ENCODE results near the gene RTKN2. TPM values are rescaled to one million over a fixed set of nuclear protein-coding genes. Genes with fewer than 3 reads are reported as not detected.

Gene RTKN2
- total RNA-seq, 1 donor from 2014 or later: 13.2 TPM

DNA sequence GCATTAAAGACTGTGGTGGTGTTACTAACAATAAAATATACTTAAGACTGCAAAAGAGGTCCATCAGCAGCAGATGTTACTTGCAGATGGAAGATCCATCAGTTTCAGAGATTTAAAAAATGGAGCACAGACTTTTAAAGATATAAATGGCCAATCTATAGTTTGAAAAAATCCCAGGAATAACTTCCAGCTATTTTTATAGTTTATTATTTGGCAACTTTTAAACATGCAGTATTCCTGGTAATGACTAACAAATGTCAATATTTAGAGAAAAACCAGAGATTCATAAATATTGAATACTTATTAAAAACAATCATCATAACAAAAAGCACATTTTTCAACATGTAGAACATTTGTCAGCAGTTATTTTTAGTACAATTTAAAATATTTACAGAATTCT lies 30.7 kb downstream of the RTKN2 start:
- Mint-ChIP-seq H3K9me3 (ENCODE audit: low read depth) (no peaks in the 10 kb centered on the region), H3K36me3 (ENCODE audit: insufficient read depth) (no peaks in the 10 kb centered on the region), H3K4me3 (ENCODE audit: low read depth) (no peak overlapping the region), H3K27ac (no peak overlapping the region), H3K27me3 (no peaks in the 10 kb centered on the region), H3K4me1 (ENCODE audit: low read depth) (peaks cover 2% of the 10 kb centered on the region)
- TF ChIP-seq, protein P1, sequence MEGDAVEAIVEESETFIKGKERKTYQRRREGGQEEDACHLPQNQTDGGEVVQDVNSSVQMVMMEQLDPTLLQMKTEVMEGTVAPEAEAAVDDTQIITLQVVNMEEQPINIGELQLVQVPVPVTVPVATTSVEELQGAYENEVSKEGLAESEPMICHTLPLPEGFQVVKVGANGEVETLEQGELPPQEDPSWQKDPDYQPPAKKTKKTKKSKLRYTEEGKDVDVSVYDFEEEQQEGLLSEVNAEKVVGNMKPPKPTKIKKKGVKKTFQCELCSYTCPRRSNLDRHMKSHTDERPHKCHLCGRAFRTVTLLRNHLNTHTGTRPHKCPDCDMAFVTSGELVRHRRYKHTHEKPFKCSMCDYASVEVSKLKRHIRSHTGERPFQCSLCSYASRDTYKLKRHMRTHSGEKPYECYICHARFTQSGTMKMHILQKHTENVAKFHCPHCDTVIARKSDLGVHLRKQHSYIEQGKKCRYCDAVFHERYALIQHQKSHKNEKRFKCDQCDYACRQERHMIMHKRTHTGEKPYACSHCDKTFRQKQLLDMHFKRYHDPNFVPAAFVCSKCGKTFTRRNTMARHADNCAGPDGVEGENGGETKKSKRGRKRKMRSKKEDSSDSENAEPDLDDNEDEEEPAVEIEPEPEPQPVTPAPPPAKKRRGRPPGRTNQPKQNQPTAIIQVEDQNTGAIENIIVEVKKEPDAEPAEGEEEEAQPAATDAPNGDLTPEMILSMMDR (IDR thresholded peaks at IDR 0.05; ENCODE audit: unreplicated experiment): no peak
- no peak for DNase-seq (ENCODE audit: low spot score, unreplicated experiment)

DNA sequence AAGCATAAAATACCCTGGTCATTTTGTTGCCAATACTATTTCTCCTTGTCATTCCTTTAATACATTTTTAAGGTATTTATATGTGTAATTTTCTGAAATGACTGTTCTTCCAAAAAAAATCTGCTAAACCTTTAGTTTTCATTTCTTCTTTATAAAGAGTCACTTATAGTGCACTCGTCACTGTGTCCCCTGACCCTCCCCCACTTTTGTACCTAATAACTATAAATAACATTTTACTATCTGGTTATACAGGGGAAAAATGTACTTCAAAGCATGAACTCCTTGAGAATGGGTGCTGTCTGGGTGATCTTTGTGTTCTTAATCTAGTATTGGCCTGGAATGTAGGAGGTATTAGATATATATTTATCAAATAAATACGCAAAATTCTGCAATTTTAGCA lies 31.1 kb downstream of the RTKN2 start:
- Mint-ChIP-seq H3K27me3 (no peaks in the 10 kb centered on the region), H3K4me1 (ENCODE audit: low read depth) (peaks cover 2% of the 10 kb centered on the region), H3K36me3 (ENCODE audit: insufficient read depth) (no peaks in the 10 kb centered on the region), H3K9me3 (ENCODE audit: low read depth) (no peaks in the 10 kb centered on the region), H3K27ac (no peak overlapping the region), H3K4me3 (ENCODE audit: low read depth) (no peak overlapping the region)
- no peak for DNase-seq (ENCODE audit: low spot score, unreplicated experiment)
- TF ChIP-seq, protein P1 (IDR thresholded peaks at IDR 0.05; ENCODE audit: unreplicated experiment): no peak

DNA sequence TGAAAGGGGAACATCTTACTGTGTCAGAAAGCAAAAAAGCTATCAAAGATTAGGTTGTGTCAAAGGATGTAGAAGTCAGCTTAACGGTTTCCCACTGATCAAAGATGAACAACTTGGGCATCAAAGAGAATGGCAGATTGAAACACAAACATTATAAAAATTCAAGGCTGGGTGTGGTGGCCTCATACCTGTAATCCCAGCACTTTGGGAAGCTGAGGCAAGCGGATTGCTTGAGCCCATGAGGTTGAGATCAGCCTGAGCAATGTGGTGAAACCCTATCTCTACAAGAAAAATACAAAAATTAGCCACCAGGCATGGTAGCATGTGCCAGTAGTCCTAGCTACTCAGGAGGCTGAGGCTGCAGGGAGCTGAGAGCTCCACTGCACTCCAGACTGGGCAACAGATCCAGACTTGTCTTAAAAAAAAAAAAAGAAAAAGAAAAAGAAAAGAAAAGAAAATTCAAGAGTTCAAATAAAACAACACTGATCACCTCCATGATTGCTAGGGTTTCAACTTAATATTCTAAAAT lies 34.5 kb downstream of the RTKN2 start:
- Mint-ChIP-seq H3K9me3 (ENCODE audit: low read depth) (no peaks in the 10 kb centered on the region), H3K4me3 (ENCODE audit: low read depth) (no peak overlapping the region), H3K27ac (peak overlapping the region; percentile 14), H3K36me3 (ENCODE audit: insufficient read depth) (no peaks in the 10 kb centered on the region), H3K4me1 (ENCODE audit: low read depth) (peaks cover 2% of the 10 kb centered on the region), H3K27me3 (no peaks in the 10 kb centered on the region)
- no peak for DNase-seq (ENCODE audit: low spot score, unreplicated experiment)
- TF ChIP-seq, protein P1 (IDR thresholded peaks at IDR 0.05; ENCODE audit: unreplicated experiment): no peak

DNA sequence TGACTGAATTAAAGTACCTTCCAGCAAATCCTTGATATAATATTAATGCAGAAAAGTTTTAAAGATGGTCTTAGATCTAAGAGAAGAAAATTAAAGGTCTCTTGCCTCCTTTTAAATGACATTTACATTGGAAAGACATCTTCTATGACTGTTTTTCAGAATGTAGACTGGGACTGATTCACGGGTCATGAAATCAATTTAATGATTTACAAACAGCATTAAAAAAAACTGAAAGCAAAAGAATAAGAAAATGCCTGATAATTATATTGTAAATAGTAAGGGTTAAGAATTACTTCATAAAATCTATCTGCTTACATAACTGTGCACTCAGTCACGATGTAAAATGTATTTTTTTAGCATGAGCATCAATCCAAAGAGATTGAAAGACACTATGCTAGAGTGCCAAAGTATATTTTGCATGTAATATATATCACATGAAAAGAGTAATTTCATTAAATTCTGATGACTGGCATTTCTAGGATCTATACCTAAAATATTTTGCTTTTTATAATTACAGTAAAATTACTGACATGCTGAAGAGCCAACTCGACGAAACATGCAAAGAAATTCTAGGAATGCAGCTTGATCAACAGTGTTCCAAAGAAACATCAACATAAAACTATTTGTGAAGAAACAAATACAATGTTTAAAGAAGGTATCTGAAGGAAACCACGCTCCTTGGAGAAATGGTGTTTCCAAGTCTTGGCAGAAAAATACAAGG lies 35.1 kb downstream of the RTKN2 start:
- H3K27ac Mint-ChIP-seq: no peak overlapping the region
- H3K9me3 Mint-ChIP-seq (ENCODE audit: low read depth): no peaks in the 10 kb centered on the region
- peaks cover 2% of the 10 kb centered on the region for H3K4me1 Mint-ChIP-seq (ENCODE audit: low read depth)
- no peaks in the 10 kb centered on the region for H3K27me3 Mint-ChIP-seq
- H3K36me3 Mint-ChIP-seq (ENCODE audit: insufficient read depth): no peaks in the 10 kb centered on the region
- TF ChIP-seq, protein P1 (IDR thresholded peaks at IDR 0.05; ENCODE audit: unreplicated experiment): no peak
- no peak for DNase-seq (ENCODE audit: low spot score, unreplicated experiment)
- H3K4me3 Mint-ChIP-seq (ENCODE audit: low read depth): no peak overlapping the region

DNA sequence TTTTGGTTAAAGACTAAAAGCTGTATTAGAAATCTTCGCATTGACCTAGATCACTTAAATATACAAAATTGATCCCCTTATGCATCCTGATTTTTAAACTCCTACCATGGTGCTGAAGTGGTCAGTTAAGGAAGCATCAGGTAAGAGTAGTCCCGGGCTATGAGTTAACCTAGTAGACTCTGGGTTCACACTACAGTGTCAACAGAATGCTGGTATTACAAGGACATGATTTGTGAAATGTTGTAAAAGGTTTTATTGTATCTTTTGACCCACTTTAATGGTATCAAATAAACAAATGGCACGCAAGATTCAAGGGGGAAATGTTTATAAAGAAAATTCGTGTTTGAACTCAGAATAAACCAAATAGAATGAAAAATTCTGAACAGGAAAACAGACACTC lies 36.8 kb downstream of the RTKN2 start:
- peaks cover 2% of the 10 kb centered on the region for H3K4me1 Mint-ChIP-seq (ENCODE audit: low read depth)

More for the DNA sequence above, 36.8 kb downstream of the RTKN2 start:
- Mint-ChIP-seq H3K27ac (no peak overlapping the region), H3K27me3 (no peaks in the 10 kb centered on the region), H3K36me3 (ENCODE audit: insufficient read depth) (no peaks in the 10 kb centered on the region), H3K9me3 (ENCODE audit: low read depth) (no peaks in the 10 kb centered on the region), H3K4me3 (ENCODE audit: low read depth) (no peak overlapping the region)
- DNase-seq (ENCODE audit: low spot score, unreplicated experiment): no peak
- TF ChIP-seq, protein P1 (IDR thresholded peaks at IDR 0.05; ENCODE audit: unreplicated experiment): no peak
